ENCODE data around the gene TRIP6.
A peak's percentile ranks its signal among the peaks of the same experiment; 100 is the strongest.

Gene TRIP6

DNA sequence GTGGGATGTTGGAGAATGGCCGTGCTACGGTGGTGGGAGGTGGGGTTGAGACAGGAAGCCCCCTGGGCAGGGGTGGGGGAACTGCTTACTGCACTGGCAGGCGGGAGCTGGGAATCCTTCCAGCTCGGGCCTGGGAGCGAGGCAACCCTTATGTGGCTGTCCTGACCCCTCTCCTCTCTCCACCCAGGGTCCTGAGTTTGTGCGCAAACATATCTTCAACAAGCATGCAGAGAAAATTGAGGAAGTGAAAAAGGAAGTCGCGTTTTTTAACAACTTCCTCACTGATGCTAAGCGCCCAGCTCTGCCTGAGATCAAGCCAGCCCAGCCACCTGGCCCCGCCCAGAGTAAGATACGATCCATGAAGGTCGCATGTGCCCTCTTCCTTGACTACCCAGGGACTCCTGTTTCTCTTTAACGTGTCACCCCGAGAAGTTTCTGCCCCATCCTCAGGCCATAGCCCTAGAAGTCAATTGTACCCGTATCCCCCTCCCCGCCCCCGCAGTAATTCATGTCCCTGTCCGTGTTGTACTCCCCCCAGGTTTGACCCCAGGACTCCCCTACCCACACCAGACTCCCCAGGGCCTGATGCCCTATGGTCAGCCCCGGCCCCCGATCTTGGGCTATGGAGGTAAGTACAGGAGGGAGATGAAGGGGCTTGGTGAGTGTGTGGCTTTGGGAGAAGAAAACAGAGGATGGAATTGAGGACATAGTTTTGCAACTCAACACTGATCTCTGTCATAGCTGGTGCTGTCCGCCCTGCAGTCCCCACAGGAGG is 20.5 kb downstream of the TRIP6 start:
- peak; percentile 98 for FAIRE-seq
- TF ChIP-seq POLR2A (IDR thresholded peaks at IDR 0.05; ENCODE audit: low read depth, low read length): peak; percentile 49
- TF ChIP-seq TAF1 (IDR thresholded peaks at IDR 0.05; ENCODE audit: borderline replicate concordance, low read depth, low read length): peak; percentile 55; the same call in 1 of the 2 replicates
- TF ChIP-seq POLR2AphosphoS5 (IDR thresholded peaks at IDR 0.05; ENCODE audit: low read depth, low read length): 0 out of 2 replicates have a peak, but pooled peaks have one; percentile 48
- peak; percentile 84 for DNase-seq (ENCODE audit: insufficient read length)

DNA sequence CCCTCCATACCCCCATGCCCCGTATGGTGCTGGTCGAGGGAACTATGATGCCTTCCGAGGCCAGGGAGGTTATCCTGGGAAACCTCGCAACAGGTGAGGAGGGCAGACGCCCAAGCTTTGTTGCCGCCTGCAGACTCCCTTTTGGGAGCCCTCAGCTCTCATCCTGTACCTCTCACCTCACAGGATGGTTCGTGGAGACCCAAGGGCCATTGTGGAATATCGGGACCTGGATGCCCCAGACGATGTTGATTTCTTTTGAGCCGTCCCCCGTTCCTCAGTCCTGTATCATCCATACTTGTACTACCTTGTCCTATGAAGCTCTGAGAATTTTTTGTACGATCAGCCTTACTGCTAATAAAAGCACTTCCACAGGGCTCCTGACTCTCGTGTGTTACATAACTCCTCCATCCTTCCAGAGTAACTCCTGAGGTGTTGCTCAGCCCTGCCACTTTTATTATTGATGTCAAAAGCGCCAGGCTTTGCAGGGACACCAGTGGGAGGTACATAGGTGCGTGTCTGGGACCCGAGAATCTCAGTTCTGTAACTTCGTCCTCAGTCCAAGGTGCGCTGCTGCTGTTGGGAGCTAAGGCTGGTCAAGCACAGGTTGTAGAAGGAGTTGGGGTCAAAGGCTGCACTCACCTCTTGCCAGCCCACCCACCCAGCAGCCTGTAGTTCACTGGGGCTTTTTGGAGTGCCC is 21.3 kb downstream of the TRIP6 start:
- DNase-seq (ENCODE audit: insufficient read length): no peak
- TF ChIP-seq POLR2A (IDR thresholded peaks at IDR 0.05; ENCODE audit: low read depth, low read length) (no peak; the same call in 1 of the 2 replicates), TAF1 (IDR thresholded peaks at IDR 0.05; ENCODE audit: borderline replicate concordance, low read depth, low read length) (no peak), POLR2AphosphoS5 (IDR thresholded peaks at IDR 0.05; ENCODE audit: low read depth, low read length) (peak; percentile 87)
- peak; percentile 9 for FAIRE-seq

DNA sequence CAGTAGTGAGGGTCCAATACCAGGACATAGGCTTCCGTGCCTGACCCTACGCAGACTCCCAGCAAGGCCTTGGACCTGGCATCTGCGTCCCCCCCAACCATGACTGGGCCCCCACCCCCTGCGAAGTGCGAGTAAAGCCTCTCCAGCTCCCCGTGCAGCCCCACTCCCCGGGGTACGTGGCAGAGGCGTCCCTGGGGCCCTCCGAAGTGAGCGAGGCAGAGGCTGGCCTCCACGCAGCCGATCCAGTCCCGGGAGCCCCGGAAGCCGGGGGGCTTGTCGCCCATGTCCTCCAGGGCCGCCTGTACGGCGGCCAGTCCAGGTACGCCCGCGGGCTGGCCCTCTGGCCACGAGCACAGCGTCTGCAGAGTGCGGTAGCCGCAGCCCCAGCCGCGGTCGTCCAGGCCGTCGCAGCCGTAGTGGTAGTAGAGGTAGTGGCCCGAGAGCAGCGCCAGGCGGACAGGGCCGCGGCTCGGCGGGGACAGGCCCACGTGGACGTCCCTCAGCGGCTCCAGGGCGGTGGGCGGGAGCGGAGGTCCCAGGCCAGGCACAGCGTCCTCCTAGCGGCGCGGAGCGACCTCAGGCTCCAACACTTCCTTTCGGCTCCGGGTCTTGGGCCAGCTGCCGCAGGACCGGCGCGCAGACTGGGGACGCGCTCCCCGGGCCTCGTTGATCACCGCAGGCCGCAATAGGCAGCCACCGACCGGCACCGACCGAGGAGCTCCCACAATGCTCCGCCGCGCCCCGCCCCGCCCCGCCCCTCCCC is 22.0 kb downstream of the TRIP6 start, which contains the start of gene UFSP1:
Gene UFSP1, minus strand, starts transcription at position 728 of the 763 bp plus-strand sequence. Its CDS starts 444 bp downstream, at position 284.
- peak; percentile 40 for FAIRE-seq

DNA sequence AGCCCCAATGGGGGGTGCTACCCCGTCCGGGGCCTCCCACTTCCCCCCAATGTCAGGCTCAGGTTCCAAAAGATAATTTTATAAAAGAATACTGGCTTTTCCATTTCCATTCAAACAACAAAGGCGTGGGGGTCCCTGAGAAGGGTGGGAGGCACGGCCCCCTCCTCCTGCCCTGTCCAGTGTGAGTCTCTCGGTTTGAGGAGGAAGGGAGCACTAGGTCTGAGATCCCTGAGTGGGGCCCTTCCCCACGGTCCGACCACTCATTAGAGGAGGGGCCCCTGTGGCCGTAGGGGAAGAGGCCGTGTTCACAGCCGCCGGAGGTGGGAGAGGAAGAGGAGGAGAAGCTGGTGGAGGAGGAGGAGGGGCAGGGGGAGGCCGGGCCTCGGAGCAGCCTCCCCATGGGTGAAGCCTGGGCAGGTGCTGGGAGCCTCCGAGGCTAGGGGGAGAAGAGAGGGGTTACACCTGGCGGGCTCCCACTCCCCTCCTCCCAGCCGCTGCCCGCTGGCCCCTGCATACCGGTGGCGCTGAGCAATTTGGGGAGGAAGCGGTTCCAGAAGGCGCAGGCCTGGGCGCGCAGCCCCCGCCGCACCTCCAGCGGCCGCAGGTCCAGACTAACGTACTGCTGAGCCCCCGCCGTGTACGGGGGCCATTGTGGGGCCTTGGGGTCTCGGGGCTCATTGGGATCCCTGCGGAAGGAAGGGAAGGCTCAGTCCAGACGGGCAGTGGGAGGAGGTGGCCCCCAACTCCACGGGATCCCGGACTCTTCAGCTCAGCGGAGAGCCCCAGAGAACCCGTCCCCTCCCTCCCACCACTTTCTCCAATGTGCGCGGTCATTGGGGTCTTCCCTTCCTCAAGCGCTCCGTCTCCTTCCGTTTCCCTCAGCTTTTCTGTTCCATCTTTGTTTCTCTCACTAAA is 23.7 kb downstream of the TRIP6 start:
- TF ChIP-seq POLR2AphosphoS5 (IDR thresholded peaks at IDR 0.05; ENCODE audit: low read depth, low read length): no peak
- no peak for TF ChIP-seq TAF1 (IDR thresholded peaks at IDR 0.05; ENCODE audit: borderline replicate concordance, low read depth, low read length)
- no peak for TF ChIP-seq POLR2A (IDR thresholded peaks at IDR 0.05; ENCODE audit: low read depth, low read length)
- DNase-seq (ENCODE audit: insufficient read length) (no peak), FAIRE-seq (peak; percentile 17)

More for the DNA sequence above, 22.0 kb downstream of the TRIP6 start, which contains the start of gene UFSP1:
- DNase-seq (ENCODE audit: insufficient read length): peak; percentile 75
- TF ChIP-seq POLR2AphosphoS5 (IDR thresholded peaks at IDR 0.05; ENCODE audit: low read depth, low read length) (peak; percentile 82), POLR2A (IDR thresholded peaks at IDR 0.05; ENCODE audit: low read depth, low read length) (peak; percentile 71; the same call in 1 of the 2 replicates), TAF1 (IDR thresholded peaks at IDR 0.05; ENCODE audit: borderline replicate concordance, low read depth, low read length) (no peak)

DNA sequence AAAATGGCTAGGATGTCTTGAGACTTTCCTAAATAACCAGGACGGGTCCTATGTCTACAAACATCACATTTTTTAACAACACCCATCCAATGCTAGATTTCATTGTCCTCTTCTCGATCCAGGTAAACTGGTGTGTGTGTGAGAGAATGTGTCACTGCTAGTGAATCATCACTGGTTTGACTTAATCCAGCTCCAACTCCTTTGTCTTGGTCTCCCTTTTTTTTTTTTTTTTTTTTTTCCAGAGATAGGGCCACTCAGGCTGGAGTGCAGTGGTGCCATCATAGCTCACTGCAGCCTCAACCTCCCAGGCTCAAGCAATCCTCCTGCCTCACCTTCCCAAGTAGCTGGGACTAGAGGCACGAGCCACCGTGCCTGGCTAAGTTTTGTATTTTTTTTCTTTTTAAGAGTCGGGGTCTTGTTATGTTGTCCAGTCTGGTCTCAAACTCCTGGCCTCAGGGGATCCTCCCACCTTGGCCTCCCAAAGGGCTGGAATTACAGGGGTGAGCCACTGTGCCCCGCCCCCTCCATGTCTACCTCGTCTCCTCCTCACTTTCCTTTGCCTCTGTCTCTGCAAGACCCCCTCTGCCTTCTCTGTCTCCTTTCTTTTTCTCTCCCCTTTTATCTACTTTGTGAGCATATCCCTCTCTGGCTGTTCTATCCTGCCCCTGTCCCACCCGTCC is 24.5 kb downstream of the TRIP6 start:
- TF ChIP-seq TAF1 (IDR thresholded peaks at IDR 0.05; ENCODE audit: borderline replicate concordance, low read depth, low read length) (no peak), POLR2AphosphoS5 (IDR thresholded peaks at IDR 0.05; ENCODE audit: low read depth, low read length) (no peak), POLR2A (IDR thresholded peaks at IDR 0.05; ENCODE audit: low read depth, low read length) (no peak)
- FAIRE-seq (no peak), DNase-seq (ENCODE audit: insufficient read length) (no peak)

DNA sequence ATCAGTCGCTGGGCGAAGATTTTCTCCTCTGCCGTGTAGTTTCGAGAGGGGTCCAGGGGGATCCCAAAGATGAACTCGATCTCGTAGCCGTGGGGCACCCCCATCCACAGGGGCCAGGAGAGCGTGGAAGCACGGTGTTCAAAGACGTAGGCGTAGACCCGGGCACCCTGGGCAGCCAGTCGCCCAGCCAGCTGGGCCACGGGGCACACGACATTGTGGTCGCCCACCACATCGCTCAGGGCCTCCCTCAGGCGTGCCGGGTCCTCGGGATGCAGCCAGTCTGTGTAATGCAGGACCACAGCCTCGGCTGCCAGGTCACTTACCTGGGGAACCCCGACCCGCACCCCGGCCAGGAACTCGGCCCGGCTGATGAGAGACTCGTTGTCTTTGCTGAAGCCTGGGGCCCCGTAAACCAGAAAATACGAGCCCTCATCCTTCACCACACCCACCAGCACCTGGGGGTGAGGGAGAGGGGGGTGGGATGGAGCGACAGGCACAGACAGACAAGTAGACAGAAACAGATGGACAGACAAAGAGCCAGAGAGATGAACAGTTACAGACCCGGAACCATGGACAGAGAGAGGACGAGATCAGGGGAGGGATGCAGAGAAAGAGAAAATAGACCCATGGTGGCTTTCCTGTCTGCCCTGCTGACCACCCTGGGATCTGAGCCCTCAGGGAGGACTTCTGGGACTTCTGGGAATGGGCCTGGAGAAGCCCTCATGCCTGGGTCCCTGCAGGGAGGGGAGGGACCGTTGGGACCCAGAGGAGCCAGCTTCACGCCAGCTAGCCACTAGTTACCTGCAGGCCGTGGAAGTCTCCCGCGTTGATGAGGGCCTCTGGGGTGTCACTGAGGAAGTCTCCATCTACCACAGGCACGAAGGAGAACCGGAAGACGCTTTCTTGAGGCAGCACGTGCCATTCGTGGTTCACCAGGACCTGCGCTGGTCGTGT is 25.5 kb downstream of the TRIP6 start:
- DNase-seq (ENCODE audit: insufficient read length) (no peak), FAIRE-seq (no peak)
- no peak for TF ChIP-seq POLR2AphosphoS5 (IDR thresholded peaks at IDR 0.05; ENCODE audit: low read depth, low read length)
- no peak for TF ChIP-seq TAF1 (IDR thresholded peaks at IDR 0.05; ENCODE audit: borderline replicate concordance, low read depth, low read length)
- TF ChIP-seq POLR2A (IDR thresholded peaks at IDR 0.05; ENCODE audit: low read depth, low read length): no peak

DNA sequence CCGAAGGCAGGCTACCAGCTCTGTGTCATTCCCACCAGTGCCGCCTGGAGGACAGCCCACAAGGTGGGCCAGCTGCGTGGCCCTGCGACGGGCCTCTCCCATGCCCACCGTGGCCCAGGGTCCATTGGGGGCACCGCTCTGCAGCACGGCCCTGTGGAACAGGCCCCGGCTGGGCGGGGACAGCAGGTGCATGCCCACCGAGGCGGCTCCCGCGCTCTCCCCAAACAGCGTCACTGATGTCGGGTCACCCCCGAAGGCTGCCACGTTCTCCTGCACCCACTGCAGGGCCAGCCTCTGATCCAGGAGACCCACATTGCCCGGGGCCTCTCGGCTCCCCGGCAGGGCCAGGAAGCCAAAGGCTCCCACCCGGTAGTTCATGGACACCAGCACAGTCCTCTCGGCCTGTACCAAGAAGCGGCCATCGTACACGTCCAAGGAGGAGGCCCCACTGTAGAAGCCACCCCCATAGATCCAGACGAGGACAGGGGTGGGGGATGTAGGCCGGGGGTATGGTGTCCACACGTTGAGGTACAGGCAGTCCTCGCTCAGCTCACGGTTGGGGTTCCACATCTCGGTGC is 26.2 kb downstream of the TRIP6 start:
- no peak for TF ChIP-seq POLR2A (IDR thresholded peaks at IDR 0.05; ENCODE audit: low read depth, low read length)
- no peak for TF ChIP-seq POLR2AphosphoS5 (IDR thresholded peaks at IDR 0.05; ENCODE audit: low read depth, low read length)
- TF ChIP-seq TAF1 (IDR thresholded peaks at IDR 0.05; ENCODE audit: borderline replicate concordance, low read depth, low read length): no peak
- no peak for DNase-seq (ENCODE audit: insufficient read length)
- no peak for FAIRE-seq

DNA sequence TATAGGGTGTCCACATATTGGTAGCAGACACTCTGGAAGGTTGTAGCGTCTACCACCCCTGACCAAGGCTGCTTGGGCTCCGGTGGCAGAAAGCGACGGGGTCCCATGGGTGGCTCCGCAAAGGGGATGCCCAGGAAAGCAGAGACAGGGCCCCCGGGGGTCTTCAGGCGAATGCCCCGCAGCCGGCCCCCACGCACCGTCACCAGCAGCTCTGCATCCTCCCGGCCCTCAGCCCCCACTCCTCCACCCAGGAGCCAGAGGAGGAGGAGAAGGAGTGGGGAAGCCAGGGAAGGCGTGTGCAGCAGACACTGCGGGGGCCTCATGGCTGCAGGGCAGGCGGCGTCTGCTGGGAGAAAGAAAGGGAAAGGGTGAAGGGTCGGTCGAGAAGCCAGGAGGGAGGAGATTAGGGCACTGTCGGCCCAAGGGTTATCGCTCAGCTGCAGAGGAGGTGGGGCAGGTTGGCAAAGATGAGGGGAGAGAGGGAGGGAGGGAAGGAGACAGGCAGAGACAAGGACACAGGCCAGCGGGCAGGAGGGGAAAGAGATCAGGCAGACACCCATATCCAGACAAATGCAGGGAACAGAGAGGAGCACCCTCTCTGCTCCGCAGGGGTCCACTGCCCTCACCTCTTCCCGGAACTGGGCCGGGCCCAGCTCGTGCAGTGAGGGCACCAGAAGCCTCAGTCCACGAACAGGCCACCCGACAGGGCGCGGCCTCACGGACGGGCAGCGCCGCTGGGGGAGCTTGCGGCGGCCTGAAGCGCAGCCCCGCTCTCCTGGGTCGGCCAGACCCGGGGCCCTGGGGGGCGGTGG is 26.9 kb downstream of the TRIP6 start:
- FAIRE-seq: no peak
- no peak for DNase-seq (ENCODE audit: insufficient read length)
- no peak for TF ChIP-seq POLR2A (IDR thresholded peaks at IDR 0.05; ENCODE audit: low read depth, low read length)
- no peak for TF ChIP-seq TAF1 (IDR thresholded peaks at IDR 0.05; ENCODE audit: borderline replicate concordance, low read depth, low read length)
- no peak for TF ChIP-seq POLR2AphosphoS5 (IDR thresholded peaks at IDR 0.05; ENCODE audit: low read depth, low read length)

All from GM12892 (cell line).